Esophagus muscularis mucosa (tissue), 4 donors: ENCODE data around the gene MYH10. TPM values are rescaled to one million over a fixed set of nuclear protein-coding genes. Genes with fewer than 3 reads are reported as not detected.

ENCODE experiments used
- DNase-seq: peaks from one replicate; pipeline ENCODE4 v3.0.0-alpha.2; 2017; ENCODE audit errors: extremely low spot score
- H3K27ac ChIP-seq, 4 donors: fragments of 200-600 bp; sonication (generic); replicated peaks in 1 of 4; 1 replicate in 3 of 4; 2 replicates in 1 of 4; pipeline ENCODE4 v1.5.1; 2016 to 2019; ENCODE audit warnings: mild to moderate bottlenecking in 1 of 4
- H3K27me3 ChIP-seq, 4 donors: fragments of 200-600 bp; sonication (generic); one replicate each; pipeline versions ENCODE4 v1.5.1 to v1.6.0; 2016 to 2019
- H3K36me3 ChIP-seq, 4 donors: fragments of 200-600 bp; sonication (generic); one replicate each; pipeline ENCODE4 v1.5.1; 2016 to 2019
- H3K4me1 ChIP-seq, 4 donors: fragments of 200-600 bp; sonication (generic); one replicate each; pipeline ENCODE4 v1.5.1; 2016 to 2019
- H3K4me3 ChIP-seq, 4 donors: fragments of 200-600 bp; sonication (generic); 1 replicate in 2 of 4; 2 replicates in 2 of 4; pipeline ENCODE4 v1.5.1; 2016 to 2019; ENCODE audit warnings: mild to moderate bottlenecking in 4 of 4, moderate library complexity in 1 of 4
- H3K9me3 ChIP-seq, 4 donors: fragments of 200-600 bp; sonication (generic); 1 replicate in 3 of 4; 2 replicates in 1 of 4; pipeline ENCODE4 v1.5.1; 2016 to 2019
- EP300 ChIP-seq: sonication (generic); formaldehyde crosslinking; IDR thresholded peaks from one replicate; pipeline ENCODE4 v1.6.1; 2017; ENCODE audit warnings: antibody characterized with exemption
- POLR2A ChIP-seq: fragments of 450-650 bp; IDR thresholded peaks from one replicate; pipeline ENCODE4 v1.6.1; 2017; ENCODE audit warnings: antibody characterized with exemption, moderate library complexity, mild to moderate bottlenecking, low read depth
- POLR2AphosphoS5 ChIP-seq, 2 donors: sonication (generic); formaldehyde crosslinking; IDR thresholded peaks; one replicate each; pipeline ENCODE4 v1.6.1; 2017; ENCODE audit warnings: antibody characterized with exemption in 2 of 2
- WGBS: methylation state at CpG from one replicate; pipeline ENCODE4 v1.1.5; 2018; 5-methylcytosine and 5-hydroxymethylcytosine counted together
- intact Hi-C: fragments of 100-400 bp; cut with DNase I; formaldehyde crosslinking; loops from one replicate; pipeline ENCODE4 v1.15.1; 2023
- total RNA-seq, 4 donors: library from RNA; depleted of rRNA; stranded (reverse); fragments of >200 nt; gene quantifications; one replicate each; pipeline versions ENCODE4 v1.1.0 to v1.2.1, GENCODE V29; 2016
- TF ChIP-seq, protein P1 (sequence below), 3 experiments: fragments of 200-600 bp in 2 of 3; fragments of 450-650 bp in 1 of 3; sonication (generic) in 2 of 3; IDR thresholded peaks; one replicate each; pipeline ENCODE4 v1.5.1; 2017 to 2019; ENCODE audit warnings: antibody characterized with exemption in 3 of 3, mild to moderate bottlenecking in 2 of 3, moderate library complexity in 1 of 3

Gene MYH10
- total RNA-seq, 4 donors from 2014 or later: 18.9 to 42.0 (median 29.3) TPM

DNA sequence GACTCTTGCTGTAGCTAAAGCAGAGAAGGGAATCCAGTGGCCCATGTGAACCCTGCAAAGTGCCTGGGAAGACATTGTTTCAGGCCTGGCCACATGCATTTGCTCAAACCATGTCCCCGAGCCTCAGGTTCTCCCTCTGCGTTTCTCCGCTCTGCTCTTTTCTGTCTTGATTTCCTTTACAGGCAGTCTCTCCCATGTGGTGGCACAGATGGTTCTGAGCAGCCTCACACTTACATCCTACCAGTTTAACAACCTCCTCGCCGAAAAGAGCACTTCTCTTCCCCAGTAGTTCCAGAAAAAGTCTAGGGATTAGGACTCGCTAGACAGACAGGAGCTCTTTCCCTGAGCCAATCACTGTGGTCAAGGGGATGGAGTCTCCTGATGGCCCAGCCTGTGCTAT lies 28.3 kb upstream of the MYH10 start:
- DNase-seq: no peak
- no peak for TF ChIP-seq POLR2AphosphoS5 (IDR thresholded peaks at IDR 0.05)
- WGBS: 96% methylated on average over 6 of the region's 6 CpGs
- intact Hi-C loops: no loop called here
- Histone ChIP-seq H3K27me3 (no peaks in the 10 kb centered on the region), H3K36me3 (no peaks in the 10 kb centered on the region), H3K4me1 (no peaks in the 10 kb centered on the region), H3K4me3 (no peak overlapping the region), H3K27ac (no peak overlapping the region), H3K9me3 (peaks cover 0 to 11% (median 9%) of the 10 kb centered on the region in 4 donors)

DNA sequence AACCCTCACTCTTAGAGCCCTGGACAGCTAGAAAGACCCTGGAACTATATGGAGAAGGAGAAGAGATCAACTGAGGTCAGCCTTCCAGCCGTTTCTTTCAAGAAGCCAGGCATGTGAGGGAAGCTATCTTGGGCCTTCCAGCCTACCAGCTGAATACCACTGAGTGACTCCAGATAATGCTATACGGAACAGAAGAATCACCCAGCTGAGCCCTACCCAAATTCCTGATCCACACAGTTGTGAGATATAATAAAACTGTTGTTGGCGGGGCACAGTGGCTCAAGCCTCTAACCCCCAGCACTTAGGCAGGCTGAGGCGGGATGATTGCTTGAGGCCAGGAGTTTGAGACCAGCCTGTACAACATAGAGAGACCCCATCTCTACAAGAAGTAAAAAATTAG lies 26.2 kb upstream of the MYH10 start:
- Histone ChIP-seq H3K36me3 (no peaks in the 10 kb centered on the region), H3K27ac (no peak overlapping the region), H3K4me3 (no peak overlapping the region), H3K4me1 (no peaks in the 10 kb centered on the region), H3K9me3 (peaks cover 0 to 11% (median 9%) of the 10 kb centered on the region in 4 donors), H3K27me3 (no peaks in the 10 kb centered on the region)
- WGBS: 94% methylated on average over 4 of the region's 4 CpGs
- TF ChIP-seq POLR2A (no peak), EP300 (no peak), POLR2AphosphoS5 (IDR thresholded peaks at IDR 0.05) (no peak)
- TF ChIP-seq, protein P1, sequence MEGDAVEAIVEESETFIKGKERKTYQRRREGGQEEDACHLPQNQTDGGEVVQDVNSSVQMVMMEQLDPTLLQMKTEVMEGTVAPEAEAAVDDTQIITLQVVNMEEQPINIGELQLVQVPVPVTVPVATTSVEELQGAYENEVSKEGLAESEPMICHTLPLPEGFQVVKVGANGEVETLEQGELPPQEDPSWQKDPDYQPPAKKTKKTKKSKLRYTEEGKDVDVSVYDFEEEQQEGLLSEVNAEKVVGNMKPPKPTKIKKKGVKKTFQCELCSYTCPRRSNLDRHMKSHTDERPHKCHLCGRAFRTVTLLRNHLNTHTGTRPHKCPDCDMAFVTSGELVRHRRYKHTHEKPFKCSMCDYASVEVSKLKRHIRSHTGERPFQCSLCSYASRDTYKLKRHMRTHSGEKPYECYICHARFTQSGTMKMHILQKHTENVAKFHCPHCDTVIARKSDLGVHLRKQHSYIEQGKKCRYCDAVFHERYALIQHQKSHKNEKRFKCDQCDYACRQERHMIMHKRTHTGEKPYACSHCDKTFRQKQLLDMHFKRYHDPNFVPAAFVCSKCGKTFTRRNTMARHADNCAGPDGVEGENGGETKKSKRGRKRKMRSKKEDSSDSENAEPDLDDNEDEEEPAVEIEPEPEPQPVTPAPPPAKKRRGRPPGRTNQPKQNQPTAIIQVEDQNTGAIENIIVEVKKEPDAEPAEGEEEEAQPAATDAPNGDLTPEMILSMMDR (IDR thresholded peaks at IDR 0.05): no peak
- no peak for DNase-seq
- intact Hi-C loops: no loop called here

DNA sequence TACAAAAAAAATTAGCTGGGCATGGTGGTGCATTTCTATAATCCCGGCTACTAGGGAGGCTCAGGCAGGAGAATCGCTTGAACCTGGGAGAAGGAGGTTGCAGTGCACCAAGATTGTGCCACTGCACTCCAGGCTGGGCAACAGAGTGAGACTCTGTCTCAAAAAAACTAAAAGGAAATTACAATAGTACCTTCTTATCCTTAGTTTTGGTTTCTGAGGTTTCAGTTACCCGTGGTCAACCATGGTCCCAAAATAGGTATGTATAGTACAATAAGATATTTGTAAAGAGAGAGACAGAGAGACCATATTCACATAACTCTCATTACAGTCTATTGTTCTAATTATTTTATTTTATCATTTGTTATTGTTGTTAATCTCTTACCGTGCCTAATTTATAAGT lies 24.3 kb upstream of the MYH10 start:
- Histone ChIP-seq H3K4me1 (no peaks in the 10 kb centered on the region), H3K9me3 (peaks cover 0 to 11% (median 9%) of the 10 kb centered on the region in 4 donors), H3K27me3 (no peaks in the 10 kb centered on the region), H3K4me3 (no peak overlapping the region), H3K27ac (no peak overlapping the region), H3K36me3 (no peaks in the 10 kb centered on the region)
- intact Hi-C loops: no loop called here
- TF ChIP-seq POLR2AphosphoS5 (IDR thresholded peaks at IDR 0.05) (no peak), POLR2A (no peak), EP300 (no peak)
- TF ChIP-seq, protein P1 (IDR thresholded peaks at IDR 0.05): no peak
- DNase-seq: no peak
- WGBS: 82% methylated on average over 4 of the region's 4 CpGs

DNA sequence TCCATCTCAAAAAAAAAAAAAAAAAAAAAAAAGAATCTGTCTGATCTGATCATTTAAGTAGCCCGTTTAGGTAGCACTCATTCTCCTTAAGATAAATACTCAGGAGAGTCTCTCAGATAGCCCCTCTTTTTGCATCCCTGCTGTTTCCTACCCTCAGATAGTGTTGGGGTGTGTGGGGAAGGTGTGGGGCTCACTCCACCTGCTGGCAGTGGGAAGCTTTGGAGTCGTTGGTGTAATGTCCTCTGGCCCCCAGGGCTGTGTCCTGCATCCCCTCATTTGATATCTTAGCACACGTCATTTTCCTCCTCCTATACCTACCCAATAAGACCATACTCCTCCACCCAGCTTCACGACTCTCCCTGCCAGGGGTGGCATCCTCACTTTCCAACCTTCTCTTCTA lies 20.5 kb upstream of the MYH10 start:
- no peaks in the 10 kb centered on the region for H3K27me3 ChIP-seq
- TF ChIP-seq POLR2A (no peak), POLR2AphosphoS5 (IDR thresholded peaks at IDR 0.05) (no peak), EP300 (no peak)
- TF ChIP-seq, protein P1 (IDR thresholded peaks at IDR 0.05): no peak
- 62% methylated on average over 4 of the region's 4 CpGs for WGBS
- intact Hi-C loops: no loop called here
- H3K4me1 ChIP-seq: peaks cover 0 to 4% (median 0%) of the 10 kb centered on the region in 4 donors
- DNase-seq: no peak
- no peak overlapping the region for H3K4me3 ChIP-seq
- H3K27ac ChIP-seq: no peak overlapping the region
- no peaks in the 10 kb centered on the region for H3K9me3 ChIP-seq
- no peaks in the 10 kb centered on the region for H3K36me3 ChIP-seq

DNA sequence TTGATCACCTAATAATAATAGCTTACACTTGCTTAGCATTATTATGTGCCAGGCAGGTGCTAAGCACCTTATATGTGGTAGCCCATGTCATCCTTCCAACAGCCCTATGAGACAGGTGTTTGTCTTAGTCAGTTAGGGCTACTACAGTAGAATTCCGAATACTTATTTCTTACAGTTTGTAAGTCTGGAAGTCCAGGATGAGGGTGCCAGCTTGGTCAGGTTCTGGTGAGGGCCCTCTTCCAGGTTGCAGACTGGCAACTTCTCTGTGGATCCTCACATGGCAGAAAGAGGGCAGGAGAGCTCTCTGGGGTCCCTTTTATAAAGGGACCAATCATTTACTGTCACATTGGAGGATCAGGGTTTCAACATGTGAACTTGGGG lies 19.6 kb upstream of the MYH10 start:
- TF ChIP-seq, protein P1 (IDR thresholded peaks at IDR 0.05): no peak
- TF ChIP-seq POLR2A (no peak), EP300 (no peak)
- no peak overlapping the region for H3K4me3 ChIP-seq
- H3K9me3 ChIP-seq: no peaks in the 10 kb centered on the region
- intact Hi-C loops: no loop called here
- H3K27ac ChIP-seq: no peak overlapping the region
- H3K36me3 ChIP-seq: no peaks in the 10 kb centered on the region
- WGBS: 83% methylated on average over 1 of the region's 1 CpG
- H3K27me3 ChIP-seq: no peaks in the 10 kb centered on the region
- no peak for DNase-seq
- peaks cover 0 to 4% (median 0%) of the 10 kb centered on the region in 4 donors for H3K4me1 ChIP-seq
